Psoas muscle (tissue), 8 donors: ENCODE measurements around the gene FERD3L. TPM values are rescaled to one million over a fixed set of nuclear protein-coding genes. Genes with fewer than 3 reads are reported as not detected.

ENCODE experiments used
- ATAC-seq, 4 donors: fragments of 200-7000 bp; cut with Tn5 transposase; one replicate each; pipeline ENCODE4 v1.9.1; 2020; ENCODE audit warnings: moderate library complexity in 3 of 4, mild to moderate bottlenecking in 2 of 4
- DNase-seq, 2 donors: peaks; one replicate each; pipeline ENCODE4 v3.0.0-alpha.2; 2020
- H3K27ac ChIP-seq: fragments of 200-600 bp; one replicate; pipeline ENCODE4 v1.8.0; 2022
- H3K27me3 ChIP-seq, 3 donors: fragments of 200-600 bp in 1 of 3; one replicate each; pipeline versions ENCODE4 v1.6.1 to v1.8.0; 2013 to 2022; ENCODE audit warnings: low read length in 2 of 3, mild to moderate bottlenecking in 2 of 3, moderate library complexity in 1 of 3; ENCODE audit not compliant: insufficient read depth in 3 of 3
- H3K36me3 ChIP-seq, 2 donors: fragments of 200-600 bp in 1 of 2; one replicate each; pipeline versions ENCODE4 v1.6.1 to v1.8.0; 2013 to 2022; ENCODE audit warnings: low read depth in 1 of 2, mild to moderate bottlenecking in 1 of 2, moderate library complexity in 1 of 2; ENCODE audit not compliant: insufficient read depth in 1 of 2
- H3K4me1 ChIP-seq: fragments of 200-600 bp; one replicate; pipeline ENCODE4 v1.8.0; 2022
- H3K4me3 ChIP-seq: fragments of 200-600 bp; one replicate; pipeline ENCODE4 v1.8.0; 2022; ENCODE audit warnings: mild to moderate bottlenecking
- H3K9me3 ChIP-seq: fragments of 200-600 bp; one replicate; pipeline ENCODE4 v1.8.0; 2022
- CTCF ChIP-seq: fragments of 200-600 bp; IDR thresholded peaks from one replicate; pipeline ENCODE4 v1.8.0; 2022; ENCODE audit warnings: antibody characterized with exemption
- WGBS, 3 donors: extraction: QIAGEN DNeasy Blood & Tissue Kit; methylation state at CpG; one replicate each; pipeline versions ENCODE4 v1.1.6 to v1.1.7; 2013; 5-methylcytosine and 5-hydroxymethylcytosine counted together
- intact Hi-C, 2 donors: fragments of 100-400 bp; cut with DNase I; formaldehyde crosslinking; loops; one replicate each; pipeline versions ENCODE4 v1.11.0 to v1.14.2; 2022
- polyA plus RNA-seq, 3 donors: library from polyadenylated mRNA; stranded (reverse); fragments of 200-250 nt; gene quantifications; one replicate each; pipeline ENCODE4 v1.2.3, GENCODE V29; 2013
- total RNA-seq, 4 donors: library from RNA; stranded (reverse); fragmentation: NEBNext Ultra II Directional in 2 of 4; extraction: Animal tissue kit (Norgen Biotek cat#: 25700) in 2 of 4; gene quantifications; one replicate each; pipeline versions ENCODE4 v1.2.1 to v1.2.4, GENCODE V29; 2021 to 2023
- donor health status: healthy with polysubstance abuse.
- donor health status: DM: no; HTN: no; CAD: no; lungs with moderate emphysema.
- donor health status: Bipolar disorder and iron deficiency.
- donor health status: healthy.
- donor health status: DM: yes; HTN: yes; CAD: no.
- donor health status: DM: no; HTN: no; CAD: no.
- donor health status: DM: no; HTN: no; CAD: no.
- donor health status: DM: yes; HTN: yes; CAD: no.

FERD3L gene
- total and polyA plus RNA-seq, 7 donors = not detected

DNA sequence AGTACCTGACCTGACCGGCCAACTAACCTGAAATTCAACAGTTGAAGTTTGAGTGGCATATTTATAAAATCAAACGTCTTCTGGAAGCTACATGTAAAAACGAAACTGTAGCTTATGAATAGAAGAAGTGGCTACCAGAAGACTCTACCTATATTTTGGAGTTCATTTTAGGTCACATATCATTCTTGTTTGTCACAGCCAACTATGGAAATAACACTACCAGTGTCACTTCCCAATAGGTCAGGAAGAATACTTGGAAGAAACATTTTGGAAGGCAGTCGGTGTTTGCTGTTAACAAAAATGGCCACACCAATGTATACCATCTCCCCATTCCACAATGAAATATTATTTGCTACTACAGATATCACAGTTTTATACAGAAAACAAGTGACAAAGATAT is 40.4 kb downstream of the FERD3L start:
- TF ChIP-seq CTCF = no peak
- peaks cover 10 to 72% (median 22%) of the 10 kb centered on the region in 3 donors for H3K27me3 ChIP-seq
- intact Hi-C loops = no loop called here
- no peak for ATAC-seq
- H3K4me1 ChIP-seq = peaks cover 6% of the 10 kb centered on the region
- WGBS, 3 donors = 75 to 81% (median 77%) methylated on average over 4 of the region's 4 CpGs
- no peak overlapping the region for H3K4me3 ChIP-seq
- H3K9me3 ChIP-seq = no peaks in the 10 kb centered on the region
- DNase-seq = no peak
- no peak overlapping the region for H3K27ac ChIP-seq
- H3K36me3 ChIP-seq = no peaks in the 10 kb centered on the region

DNA sequence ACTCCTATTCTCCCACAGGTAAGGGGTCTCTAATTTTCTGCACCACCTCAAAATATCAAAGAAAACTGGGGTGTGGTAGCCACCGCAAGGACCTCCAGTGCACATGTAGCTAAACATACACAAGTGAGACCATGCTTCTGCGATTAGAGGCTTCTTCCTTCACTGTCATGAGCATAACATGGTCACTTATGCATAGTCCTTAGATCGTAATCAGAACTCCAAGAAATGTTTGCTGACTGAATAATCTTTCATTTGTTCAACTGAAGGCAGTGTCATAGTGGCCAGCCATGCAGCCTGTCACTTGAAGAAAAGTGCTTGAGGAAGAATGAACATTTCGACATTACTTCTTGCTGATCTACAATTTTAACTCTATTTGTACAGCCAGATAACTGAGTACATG is 42.3 kb downstream of the FERD3L start:
- Histone ChIP-seq H3K36me3 (no peaks in the 10 kb centered on the region), H3K4me1 (peaks cover 6% of the 10 kb centered on the region), H3K27me3 (peaks cover 3 to 56% (median 16%) of the 10 kb centered on the region in 3 donors), H3K27ac (no peak overlapping the region), H3K4me3 (no peak overlapping the region), H3K9me3 (no peaks in the 10 kb centered on the region)
- no peak for TF ChIP-seq CTCF
- DNase-seq (no peak), ATAC-seq (no peak)
- intact Hi-C loops = no loop called here
- WGBS, 3 donors = 84 to 89% (median 86%) methylated on average over 4 of the region's 4 CpGs

- no peak for DNase-seq
- peaks cover 3 to 47% (median 14%) of the 10 kb centered on the region in 3 donors for H3K27me3 ChIP-seq
- no peak for ATAC-seq
- H3K4me1 ChIP-seq = peaks cover 6% of the 10 kb centered on the region
- H3K36me3 ChIP-seq = no peaks in the 10 kb centered on the region
- intact Hi-C loops = no loop called here
- no peak overlapping the region for H3K4me3 ChIP-seq
- TF ChIP-seq CTCF = no peak
- 55 to 68% (median 58%) methylated on average over 2 of the region's 2 CpGs for WGBS, 3 donors
- no peaks in the 10 kb centered on the region for H3K9me3 ChIP-seq
- no peak overlapping the region for H3K27ac ChIP-seq
Observed at GRCh38 chr7:19101909-19102308, 43.3 kb downstream of the FERD3L start.

GRCh38 chr7:19101472-19101871 is 43.7 kb downstream of the FERD3L start:
- no peaks in the 10 kb centered on the region for H3K9me3 ChIP-seq
- H3K36me3 ChIP-seq = no peaks in the 10 kb centered on the region
- H3K27me3 ChIP-seq = peaks cover 3 to 43% (median 10%) of the 10 kb centered on the region in 3 donors
- 50 to 65% (median 60%) methylated on average over 1 of the region's 1 CpG for WGBS, 3 donors
- no peak overlapping the region for H3K4me3 ChIP-seq
- H3K27ac ChIP-seq = no peak overlapping the region
- ATAC-seq (no peak), DNase-seq (no peak)
- H3K4me1 ChIP-seq = peaks cover 3% of the 10 kb centered on the region
- intact Hi-C loops = no loop called here
- no peak for TF ChIP-seq CTCF

DNA sequence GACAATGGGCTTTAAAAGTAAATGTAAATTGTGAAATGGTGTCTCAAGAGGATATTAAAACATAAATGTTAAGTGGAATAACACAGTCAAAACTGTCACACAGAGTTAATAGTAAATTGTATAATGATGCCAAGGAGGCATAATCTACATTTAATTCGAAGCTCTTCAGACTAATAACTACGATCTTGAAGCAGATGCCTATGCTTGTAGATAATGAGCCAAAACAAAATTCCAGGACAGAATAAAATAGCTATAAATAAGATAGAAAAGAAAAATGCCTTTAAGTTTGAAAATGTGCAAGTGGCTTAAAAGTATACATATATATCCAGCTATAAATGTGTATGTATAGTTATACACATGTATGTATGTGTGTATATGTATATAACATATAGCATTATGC is 45.3 kb downstream of the FERD3L start:
- no peak for DNase-seq
- intact Hi-C loops = no loop called here
- ATAC-seq = no peak
- Histone ChIP-seq H3K27me3 (peaks cover 3 to 28% (median 4%) of the 10 kb centered on the region in 3 donors), H3K9me3 (no peaks in the 10 kb centered on the region), H3K27ac (no peak overlapping the region), H3K4me1 (no peaks in the 10 kb centered on the region), H3K36me3 (no peaks in the 10 kb centered on the region), H3K4me3 (no peak overlapping the region)
- 66 to 82% (median 72%) methylated on average over 2 of the region's 2 CpGs for WGBS, 3 donors
- TF ChIP-seq CTCF = no peak
